GM12892 (cell line): ENCODE data around the gene GAS1.
A peak's percentile ranks its signal among the peaks of the same experiment; 100 is the strongest.

Experiments used
- DNase-seq: peaks from one replicate; pipeline ENCODE4 v3.0.0; 2011; ENCODE audit not compliant: insufficient read length
- FAIRE-seq: peaks from 2 replicates; lab custom pipeline; 2011; peaks lifted over from hg19 to GRCh38; lab: Jason Lieb, UNC
- POLR2A ChIP-seq: IDR thresholded peaks from 2 replicates; pipeline ENCODE4 v1.6.1; 2011; ENCODE audit warnings: low read depth, low read length, control low read depth
- POLR2AphosphoS5 ChIP-seq: IDR thresholded peaks from 2 replicates; pipeline ENCODE4 v1.6.1; 2011; ENCODE audit warnings: low read depth, low read length, control low read depth
- TAF1 ChIP-seq: IDR thresholded peaks from 2 replicates; pipeline ENCODE4 v1.6.1; 2011; ENCODE audit warnings: low read depth, mild to moderate bottlenecking, control low read depth, low read length, borderline replicate concordance

GAS1 gene

GRCh38 chr9:86909388-86909787, 37.9 kb downstream of the GAS1 start:
- FAIRE-seq (no peak), DNase-seq (no peak)
- no peak for TF ChIP-seq TAF1
- TF ChIP-seq POLR2A = no peak
- TF ChIP-seq POLR2AphosphoS5 = no peak

DNA sequence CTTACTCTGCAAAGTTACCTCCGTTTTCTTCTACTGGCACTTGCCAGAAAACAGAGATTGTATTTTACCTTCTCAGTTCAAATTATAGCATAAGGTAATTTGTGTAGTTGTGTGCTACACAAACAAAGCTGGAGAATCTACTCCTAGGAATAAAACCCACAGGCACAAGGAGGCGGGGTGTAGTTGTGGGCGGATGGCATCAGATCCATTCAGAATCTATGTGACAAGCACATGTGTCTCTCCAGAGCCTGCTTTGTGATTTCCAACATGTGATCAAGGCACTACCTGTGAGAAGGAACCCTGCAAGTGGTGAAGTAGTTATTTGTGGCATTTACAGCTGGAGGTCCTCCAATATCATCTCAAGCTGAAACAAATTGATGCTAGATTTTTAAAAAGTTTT, 39.0 kb downstream of the GAS1 start:
- FAIRE-seq (no peak), DNase-seq (no peak)
- TF ChIP-seq POLR2AphosphoS5 = no peak
- no peak for TF ChIP-seq TAF1
- TF ChIP-seq POLR2A = no peak

DNA sequence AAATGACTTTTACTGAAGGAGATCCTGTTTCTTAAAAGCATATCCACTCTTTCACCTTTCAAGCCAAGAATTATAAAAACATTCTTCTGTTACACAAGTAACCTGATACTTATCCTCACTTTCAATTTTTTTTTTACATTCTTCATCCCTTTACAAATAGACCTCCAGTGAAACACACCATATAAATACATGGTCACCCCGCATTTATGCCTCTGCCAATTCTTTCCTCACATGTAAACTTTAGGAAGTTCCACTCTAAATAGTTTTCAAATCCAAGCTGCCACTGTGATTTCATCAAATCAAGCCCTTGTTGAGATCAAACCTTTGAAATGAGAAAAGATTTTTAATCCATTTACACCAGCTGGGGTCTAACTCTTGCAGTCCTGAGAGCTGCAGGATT, 40.0 kb downstream of the GAS1 start:
- no peak for DNase-seq
- FAIRE-seq = no peak
- TF ChIP-seq POLR2AphosphoS5 (no peak), TAF1 (no peak), POLR2A (no peak)

- FAIRE-seq = peak; percentile 21
Observed at GRCh38 chr9:86903734-86904085, 43.6 kb downstream of the GAS1 start.

GRCh38 chr9:86902991-86903733, 44.1 kb downstream of the GAS1 start:
- FAIRE-seq (no peak), DNase-seq (no peak)
- TF ChIP-seq TAF1 = no peak
- no peak for TF ChIP-seq POLR2A
- no peak for TF ChIP-seq POLR2AphosphoS5

More at GRCh38 chr9:86903734-86904085, 43.6 kb downstream of the GAS1 start:
- DNase-seq = no peak
- TF ChIP-seq POLR2AphosphoS5 (no peak), POLR2A (no peak), TAF1 (no peak)

DNA sequence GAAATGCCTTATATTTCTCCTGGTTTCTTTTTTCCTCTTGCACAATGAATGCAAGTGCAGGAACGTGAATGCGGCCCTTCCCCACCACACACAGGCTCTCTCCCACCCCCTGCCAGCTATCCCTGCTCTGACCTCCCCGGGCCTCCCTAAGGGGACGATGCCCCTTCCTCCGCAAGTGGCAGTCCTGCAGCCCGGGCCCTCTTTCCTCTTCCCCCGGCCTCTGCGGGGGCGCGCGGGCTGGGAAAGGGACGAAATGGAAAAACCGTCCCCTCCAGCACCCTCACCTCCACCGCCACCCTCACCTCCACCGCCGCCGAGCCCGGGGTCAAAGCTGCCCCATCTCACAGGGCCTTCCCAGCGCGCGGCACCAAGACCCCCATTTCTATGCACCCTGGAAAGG, 44.7 kb downstream of the GAS1 start:
- DNase-seq = no peak
- no peak for FAIRE-seq
- no peak for TF ChIP-seq POLR2A
- TF ChIP-seq TAF1 = no peak
- TF ChIP-seq POLR2AphosphoS5 = no peak

- no peak for FAIRE-seq
- TF ChIP-seq POLR2AphosphoS5 = no peak
- no peak for TF ChIP-seq TAF1
- TF ChIP-seq POLR2A = no peak
- DNase-seq = no peak
Observed at GRCh38 chr9:86902176-86902575, 45.1 kb downstream of the GAS1 start.

DNA sequence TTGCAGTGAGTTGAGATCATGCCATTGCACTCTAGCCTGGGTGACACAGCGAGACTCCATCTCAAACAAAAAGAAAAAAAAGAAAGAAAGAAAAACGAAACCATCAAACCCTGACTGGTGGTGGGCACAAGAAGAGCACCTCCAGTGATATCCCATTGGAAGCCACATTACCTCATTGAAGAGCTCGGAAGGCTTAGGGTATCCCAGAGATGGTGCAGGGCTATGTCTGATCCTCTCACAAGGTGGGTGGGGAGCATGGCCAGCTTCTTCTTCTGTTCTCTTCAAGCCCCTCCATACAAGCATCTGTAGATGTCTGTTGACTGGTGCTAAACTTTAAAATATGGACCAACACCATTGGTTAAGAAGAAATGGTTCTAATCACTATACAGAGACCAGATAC, 45.8 kb downstream of the GAS1 start:
- TF ChIP-seq POLR2A (no peak), TAF1 (no peak), POLR2AphosphoS5 (no peak)
- DNase-seq (no peak), FAIRE-seq (no peak)
